Measurements from ENCODE around the gene TMEM169. TPM values are rescaled to one million over a fixed set of nuclear protein-coding genes. Genes with fewer than 3 reads are reported as not detected.

Gene TMEM169, protein sequence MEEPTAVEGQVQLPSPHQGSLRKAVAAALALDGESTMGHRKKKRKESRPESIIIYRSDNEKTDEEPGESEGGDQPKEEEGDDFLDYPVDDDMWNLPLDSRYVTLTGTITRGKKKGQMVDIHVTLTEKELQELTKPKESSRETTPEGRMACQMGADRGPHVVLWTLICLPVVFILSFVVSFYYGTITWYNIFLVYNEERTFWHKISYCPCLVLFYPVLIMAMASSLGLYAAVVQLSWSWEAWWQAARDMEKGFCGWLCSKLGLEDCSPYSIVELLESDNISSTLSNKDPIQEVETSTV
- under 0.01 TPM in 1 of 2 replicates, not detected in the other for total RNA-seq

DNA sequence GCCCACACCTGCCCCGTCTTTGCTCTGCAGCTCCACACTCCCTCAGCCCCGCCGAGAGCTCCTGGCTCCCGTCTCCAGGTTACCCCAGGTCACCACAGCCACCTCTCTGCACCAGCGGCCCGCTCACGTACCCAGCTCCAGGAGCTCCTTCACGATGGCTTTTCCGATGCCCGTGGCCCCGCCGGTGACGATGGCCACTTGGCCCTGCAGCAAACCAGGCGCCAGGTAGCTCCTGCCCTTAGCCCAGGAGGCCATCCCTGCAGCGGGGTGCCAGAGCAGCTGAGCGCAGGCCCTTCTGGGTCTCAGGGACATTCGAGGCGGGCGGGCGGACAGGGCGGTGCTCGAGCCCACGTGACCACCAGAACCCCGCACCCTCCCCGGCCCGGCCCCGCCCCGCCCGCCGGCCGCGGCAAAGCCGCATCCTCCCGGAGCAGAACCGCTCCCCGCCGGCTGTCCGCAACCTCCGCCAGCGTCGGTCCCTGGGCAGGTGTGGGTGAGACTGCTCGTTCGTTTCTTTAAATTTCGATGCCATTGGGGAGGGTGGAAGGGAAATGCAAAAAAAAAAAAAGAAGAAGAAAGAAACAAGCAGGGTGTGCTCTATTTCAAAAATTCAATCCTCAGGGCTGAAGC is at the start of gene TMEM169, which contains the start of gene PECR:
TSS of gene TMEM169 (plus strand) at position 433 of the 630 bp plus-strand sequence. CDS start 14,045 bp downstream, outside the sequence.
TSS of gene PECR (minus strand) at position 323 of the 630 bp plus-strand sequence. CDS start at position 255, 68 bp downstream.

DNA sequence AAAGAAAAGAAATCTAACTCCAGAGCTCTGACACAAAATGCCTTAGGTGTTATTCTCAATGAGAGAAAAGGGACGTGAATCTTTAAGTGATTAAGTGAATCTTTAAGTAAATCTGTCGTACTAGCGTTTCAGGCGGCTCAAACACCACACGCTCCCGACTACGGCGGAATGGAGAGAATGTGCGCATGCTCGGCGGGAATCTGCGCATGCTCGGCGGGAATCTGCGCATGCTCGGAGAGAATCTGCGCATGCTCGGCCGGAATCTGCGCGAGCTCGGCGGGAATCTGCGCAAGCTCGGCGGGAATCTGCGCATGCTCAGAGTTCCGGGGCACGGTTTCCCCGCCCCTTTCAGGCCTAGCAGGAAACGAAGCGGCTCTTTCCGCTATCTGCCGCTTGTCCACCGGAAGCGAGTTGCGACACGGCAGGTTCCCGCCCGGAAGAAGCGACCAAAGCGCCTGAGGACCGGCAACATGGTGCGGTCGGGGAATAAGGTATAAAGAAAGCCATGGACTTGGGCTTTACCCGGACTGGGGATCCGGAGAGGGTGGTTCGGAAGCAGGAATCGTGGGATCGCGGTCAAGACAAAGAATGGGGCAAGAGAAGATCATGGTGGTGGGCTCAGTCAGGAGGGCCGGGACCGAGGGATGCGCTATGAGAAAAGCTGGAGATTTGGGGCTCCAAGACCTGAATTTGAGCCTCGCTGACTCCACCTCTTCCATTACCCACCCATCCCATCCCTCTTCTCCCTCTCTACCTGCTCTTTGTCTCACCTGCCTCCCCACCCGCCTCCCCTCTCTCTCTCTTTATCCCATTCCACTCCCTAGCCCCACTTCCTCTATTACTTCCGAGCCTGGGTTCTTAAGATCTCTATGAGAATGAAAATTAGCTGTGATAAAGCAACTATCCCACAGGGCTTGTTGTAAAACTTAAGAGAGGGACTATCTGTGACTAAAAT is 27.5 kb downstream of the TMEM169 start, which contains the start of gene XRCC5:
TSS of gene XRCC5 (plus strand) at position 382 of the 955 bp plus-strand sequence. CDS start at position 471, 89 bp downstream.

Other genes starting within 250 kb of the TMEM169 start
- 2.3 and 5.2 TPM in 2 replicates for gene MREG, start 68.4 kb upstream of the TMEM169 start, total RNA-seq
- 4.0 and 6.0 TPM in 2 replicates for gene PECR, start 110 bp upstream of the TMEM169 start, total RNA-seq
- 224 and 290 TPM in 2 replicates for gene XRCC5, start 27.4 kb downstream of the TMEM169 start, total RNA-seq